K562 (cell line): ENCODE measurements around the gene ERRFI1. TPM values are rescaled to one million over a fixed set of nuclear protein-coding genes. Genes with fewer than 3 reads are reported as not detected.

Experiments used
- CBX3 ChIP-seq, 2 experiments: IDR thresholded peaks; 1 replicate in 1 of 2; 2 replicates in 1 of 2; pipeline ENCODE4 v1.6.1; 2012; ENCODE audit warnings: inconsistent platforms in 2 of 2, low read length in 2 of 2, borderline replicate concordance in 1 of 2, control low read depth in 1 of 2
- DACH1 ChIP-seq: fragments of 450-650 bp; IDR thresholded peaks from 2 replicates; pipeline ENCODE4 v1.6.1; 2018; ENCODE audit not compliant: partially characterized antibody
- DPF2 ChIP-seq: fragments of 450-650 bp; IDR thresholded peaks from 2 replicates; pipeline ENCODE4 v1.6.1; 2016
- MNT ChIP-seq, 2 experiments: fragments of 450-650 bp; conservative IDR thresholded peaks; 2 replicates each; pipeline ENCODE4 v1.6.1; 2017; ENCODE audit warnings: mild to moderate bottlenecking in 2 of 2, moderate library complexity in 2 of 2
- NCOA4 ChIP-seq: fragments of 450-650 bp; IDR thresholded peaks from 2 replicates; pipeline ENCODE4 v1.6.1; 2018; ENCODE audit warnings: mild to moderate bottlenecking; ENCODE audit not compliant: partially characterized antibody
- OTX1 ChIP-seq: fragments of 450-650 bp; formaldehyde crosslinking; IDR thresholded peaks from 2 replicates; pipeline ENCODE4 v1.4.0; 2022; ENCODE audit warnings: mild to moderate bottlenecking
- RCOR1 ChIP-seq, 2 experiments: IDR thresholded peaks; 2 replicates each; pipeline ENCODE4 v1.6.1; 2012; ENCODE audit warnings: low read depth in 2 of 2, low read length in 2 of 2, borderline replicate concordance in 1 of 2, improper control_type of control experiment in 1 of 2
- REST ChIP-seq, 2 experiments: fragments of 450-650 bp; formaldehyde crosslinking in 1 of 2; IDR thresholded peaks; 2 replicates each; pipeline versions ENCODE4 v1.4.0 to v1.6.1; 2014 to 2020; ENCODE audit warnings: mild to moderate bottlenecking in 2 of 2, borderline replicate concordance in 1 of 2, low read depth in 1 of 2
- STAT5B ChIP-seq: fragments of 250-450 bp; sonication (Bioruptor Pico); IDR thresholded peaks from 2 replicates; pipeline ENCODE4 v1.8.0; 2021; ENCODE audit warnings: mild to moderate bottlenecking, inconsistent platforms
- SUPT5H ChIP-seq: fragments of 450-650 bp; IDR thresholded peaks from 2 replicates; pipeline ENCODE4 v1.6.1; 2016
- USF1 ChIP-seq: sonication (generic); formaldehyde crosslinking; IDR thresholded peaks from 2 replicates; pipeline ENCODE4 v1.9.0; 2022; ENCODE audit warnings: mild to moderate bottlenecking, missing genetic modification reagents
- polyA plus RNA-seq, 8 experiments: library from polyadenylated mRNA; depleted of rRNA in 4 of 8; stranded (reverse) in 5 of 8; unstranded in 3 of 8; fragments of >200 nt; fragmentation: Nextera tagmentation in 2 of 8; fragmentation: Illumina TruSeq in 1 of 8; extraction: Ambion mirVana in 2 of 8; extraction: Trizol in 1 of 8; gene quantifications; 2 replicates each; pipeline versions ENCODE4 v1.2.1 to v1.2.3, GENCODE V29; 2011 to 2014; ENCODE audit warnings: inconsistent platforms in 1 of 8, missing spikeins in 1 of 8
- total RNA-seq, 7 experiments: library from RNA; depleted of rRNA in 6 of 7; stranded (reverse); fragments of >200 nt in 6 of 7; fragmentation: Illumina TruSeq in 2 of 7; extraction: Trizol in 2 of 7; gene quantifications; 2 replicates each; pipeline versions ENCODE4 v1.2.1 to v1.2.3, GENCODE V29; 2011 to 2021; ENCODE audit warnings: low replicate concordance in 1 of 7
- TF ChIP-seq, protein P1 (sequence below): sonication (generic); formaldehyde crosslinking; IDR thresholded peaks from 2 replicates; pipeline ENCODE4 v1.8.0; 2022; ENCODE audit warnings: missing genetic modification reagents, mild to moderate bottlenecking, moderate library complexity, borderline replicate concordance
- TF ChIP-seq, protein P2 (sequence below), 2 experiments: fragments of 450-650 bp; IDR thresholded peaks; 2 replicates each; pipeline ENCODE4 v1.6.1; 2016

ERRFI1 gene
- total and polyA plus RNA-seq, 9 of the 15 experiments (the other 6 are each of a cell fraction or from before 2014, with no cell fraction given): 0.67 to 4.4 (median 1.1) TPM

DNA sequence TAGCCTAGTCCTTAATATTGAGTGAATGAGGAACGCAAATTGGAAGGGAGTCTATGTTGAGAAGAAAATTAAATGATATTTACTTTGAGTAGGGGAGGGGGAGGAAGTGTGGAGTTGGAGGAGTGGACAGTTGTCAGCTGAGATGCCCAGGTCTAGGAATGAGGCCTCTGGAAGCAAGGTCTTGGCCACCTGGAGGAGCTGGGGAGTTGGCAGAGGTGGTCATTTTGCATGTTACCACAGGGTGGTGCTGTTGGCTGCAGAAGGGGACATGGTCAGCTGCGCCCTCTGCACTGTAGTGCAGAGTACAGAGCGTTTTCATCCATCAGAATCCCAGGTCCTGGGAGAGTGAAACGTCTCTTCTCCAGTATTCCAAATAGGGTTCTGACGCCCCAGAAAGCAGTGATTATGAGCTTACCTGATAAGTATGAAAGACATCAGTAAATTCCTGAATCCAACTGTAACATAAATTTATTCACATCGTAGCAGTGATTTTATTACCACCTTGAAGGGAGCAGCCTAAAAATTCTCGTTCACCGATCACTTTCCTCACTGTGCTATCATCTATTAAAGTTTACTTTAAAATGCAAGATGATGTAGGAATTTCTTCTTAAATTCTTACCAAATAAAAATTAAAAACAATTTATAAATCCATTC lies 50.8 kb downstream of the ERRFI1 start (continued):
- TF ChIP-seq, protein P1, sequence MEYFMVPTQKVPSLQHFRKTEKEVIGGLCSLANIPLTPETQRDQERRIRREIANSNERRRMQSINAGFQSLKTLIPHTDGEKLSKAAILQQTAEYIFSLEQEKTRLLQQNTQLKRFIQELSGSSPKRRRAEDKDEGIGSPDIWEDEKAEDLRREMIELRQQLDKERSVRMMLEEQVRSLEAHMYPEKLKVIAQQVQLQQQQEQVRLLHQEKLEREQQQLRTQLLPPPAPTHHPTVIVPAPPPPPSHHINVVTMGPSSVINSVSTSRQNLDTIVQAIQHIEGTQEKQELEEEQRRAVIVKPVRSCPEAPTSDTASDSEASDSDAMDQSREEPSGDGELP: peak; percentile 89
- TF ChIP-seq USF1 (CRISPR knock-in tag) (peak; percentile 40; the same call in 1 of the 2 replicates), DACH1 (peak; percentile 51), DPF2 (peak; percentile 19; the same call in 1 of the 2 replicates), SUPT5H (0 out of 2 replicates have a peak, but pooled peaks have one; percentile 28), MNT (conservative IDR thresholded peaks at IDR 0.05) (peak in 1 of 2 experiments; percentile 17; a peak in 1 of 4 replicates), CBX3 (IDR thresholded peaks at IDR 0.05; ENCODE audit: borderline replicate concordance in 1 of 2, low read length in 2 of 2) (peak in 1 of 2 experiments; percentile 59; a peak in 1 of 3 replicates), RCOR1 (IDR thresholded peaks at IDR 0.05; ENCODE audit: borderline replicate concordance in 1 of 2, low read depth in 2 of 2, low read length in 2 of 2) (0 out of 4 replicates have a peak, but pooled peaks of 1 of the 2 experiments have one; percentile 45), NCOA4 (no peak), REST (IDR thresholded peaks at IDR 0.05; ENCODE audit: borderline replicate concordance) (peak; percentile 76), REST (CRISPR knock-in tag; IDR thresholded peaks at IDR 0.05; ENCODE audit: low read depth) (no peak), OTX1 (CRISPR knock-in tag) (0 out of 2 replicates have a peak, but pooled peaks have one; percentile 26), STAT5B (CRISPR knock-in tag) (no peak)
- TF ChIP-seq, protein P2, sequence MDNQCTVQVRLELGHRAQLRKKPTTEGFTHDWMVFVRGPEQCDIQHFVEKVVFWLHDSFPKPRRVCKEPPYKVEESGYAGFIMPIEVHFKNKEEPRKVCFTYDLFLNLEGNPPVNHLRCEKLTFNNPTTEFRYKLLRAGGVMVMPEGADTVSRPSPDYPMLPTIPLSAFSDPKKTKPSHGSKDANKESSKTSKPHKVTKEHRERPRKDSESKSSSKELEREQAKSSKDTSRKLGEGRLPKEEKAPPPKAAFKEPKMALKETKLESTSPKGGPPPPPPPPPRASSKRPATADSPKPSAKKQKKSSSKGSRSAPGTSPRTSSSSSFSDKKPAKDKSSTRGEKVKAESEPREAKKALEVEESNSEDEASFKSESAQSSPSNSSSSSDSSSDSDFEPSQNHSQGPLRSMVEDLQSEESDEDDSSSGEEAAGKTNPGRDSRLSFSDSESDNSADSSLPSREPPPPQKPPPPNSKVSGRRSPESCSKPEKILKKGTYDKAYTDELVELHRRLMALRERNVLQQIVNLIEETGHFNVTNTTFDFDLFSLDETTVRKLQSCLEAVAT (IDR thresholded peaks at IDR 0.05): peak in 1 of 2 experiments; percentile 93; a peak in 2 of 4 replicates
